ENCODE results near the gene POMT2. TPM values are rescaled to one million over a fixed set of nuclear protein-coding genes. Genes with fewer than 3 reads are reported as not detected.

POMT2 gene
- total RNA-seq, 1 donor from 2014 or later, result 41.5 TPM

- Mint-ChIP-seq H3K4me3 (ENCODE audit: unreplicated experiment) (peak overlapping the region; percentile 69), H3K4me1 (ENCODE audit: low read depth, unreplicated experiment) (peaks cover 16% of the 10 kb centered on the region), H3K36me3 (ENCODE audit: unreplicated experiment) (no peaks in the 10 kb centered on the region), H3K9me3 (ENCODE audit: unreplicated experiment) (no peaks in the 10 kb centered on the region), H3K27me3 (ENCODE audit: unreplicated experiment) (peaks cover 8% of the 10 kb centered on the region), H3K27ac (ENCODE audit: unreplicated experiment) (peak overlapping the region; percentile 68)
- no peak for DNase-seq
- no peak for TF ChIP-seq CTCF (IDR thresholded peaks at IDR 0.05; ENCODE audit: partially characterized antibody, unreplicated experiment)
These were observed 45.6 kb downstream of the POMT2 start for GRCh38 chr14:77275041-77275580.

- Mint-ChIP-seq H3K4me1 (ENCODE audit: low read depth, unreplicated experiment) (peaks cover 18% of the 10 kb centered on the region), H3K36me3 (ENCODE audit: unreplicated experiment) (no peaks in the 10 kb centered on the region), H3K27ac (ENCODE audit: unreplicated experiment) (no peak overlapping the region), H3K27me3 (ENCODE audit: unreplicated experiment) (peaks cover 11% of the 10 kb centered on the region), H3K4me3 (ENCODE audit: unreplicated experiment) (no peak overlapping the region), H3K9me3 (ENCODE audit: unreplicated experiment) (no peaks in the 10 kb centered on the region)
- no peak for DNase-seq
- no peak for TF ChIP-seq CTCF (IDR thresholded peaks at IDR 0.05; ENCODE audit: partially characterized antibody, unreplicated experiment)
These were observed 46.9 kb downstream of the POMT2 start for GRCh38 chr14:77273796-77274195.

- no peak overlapping the region for H3K4me3 Mint-ChIP-seq (ENCODE audit: unreplicated experiment)
- DNase-seq, result no peak
- peaks cover 18% of the 10 kb centered on the region for H3K27me3 Mint-ChIP-seq (ENCODE audit: unreplicated experiment)
- no peak overlapping the region for H3K27ac Mint-ChIP-seq (ENCODE audit: unreplicated experiment)
- H3K9me3 Mint-ChIP-seq (ENCODE audit: unreplicated experiment), result peaks cover 1% of the 10 kb centered on the region
- no peak for TF ChIP-seq CTCF (IDR thresholded peaks at IDR 0.05; ENCODE audit: partially characterized antibody, unreplicated experiment)
- peaks cover 5% of the 10 kb centered on the region for H3K36me3 Mint-ChIP-seq (ENCODE audit: unreplicated experiment)
- H3K4me1 Mint-ChIP-seq (ENCODE audit: low read depth, unreplicated experiment), result peaks cover 18% of the 10 kb centered on the region
These were observed 48.4 kb downstream of the POMT2 start for GRCh38 chr14:77272261-77272660.

- no peak for TF ChIP-seq CTCF (IDR thresholded peaks at IDR 0.05; ENCODE audit: partially characterized antibody, unreplicated experiment)
- Mint-ChIP-seq H3K27ac (ENCODE audit: unreplicated experiment) (no peak within 1 kb of the TSS), H3K4me3 (ENCODE audit: unreplicated experiment) (peak within 1 kb of the TSS; percentile 70), H3K27me3 (ENCODE audit: unreplicated experiment) (peaks cover 20% of the 10 kb centered on the region), H3K9me3 (ENCODE audit: unreplicated experiment) (peaks cover 1% of the 10 kb centered on the region), H3K36me3 (ENCODE audit: unreplicated experiment) (peaks cover 5% of the 10 kb centered on the region), H3K4me1 (ENCODE audit: low read depth, unreplicated experiment) (peaks cover 17% of the 10 kb centered on the region)
- no peak for DNase-seq
These were observed 49.5 kb downstream of the POMT2 start, which contains the start of gene NGB for GRCh38 chr14:77271113-77271710. TSS of gene NGB (minus strand) at chr14:77271206. CDS start at chr14:77270937, 269 bp downstream.

- H3K27me3 Mint-ChIP-seq (ENCODE audit: unreplicated experiment), result peaks cover 20% of the 10 kb centered on the region
- no peak for TF ChIP-seq CTCF (IDR thresholded peaks at IDR 0.05; ENCODE audit: partially characterized antibody, unreplicated experiment)
- peaks cover 1% of the 10 kb centered on the region for H3K9me3 Mint-ChIP-seq (ENCODE audit: unreplicated experiment)
- DNase-seq, result peak; percentile 38
- H3K27ac Mint-ChIP-seq (ENCODE audit: unreplicated experiment), result no peak overlapping the region
- no peak overlapping the region for H3K4me3 Mint-ChIP-seq (ENCODE audit: unreplicated experiment)
- H3K36me3 Mint-ChIP-seq (ENCODE audit: unreplicated experiment), result peaks cover 5% of the 10 kb centered on the region
- H3K4me1 Mint-ChIP-seq (ENCODE audit: low read depth, unreplicated experiment), result peaks cover 10% of the 10 kb centered on the region
These were observed 50.1 kb downstream of the POMT2 start for GRCh38 chr14:77270361-77271112.

Data from glutamatergic neuron (in vitro differentiated cells).